ENCODE measurements around the gene CFAP58. TPM values are rescaled to one million over a fixed set of nuclear protein-coding genes. Genes with fewer than 3 reads are reported as not detected.
A peak's percentile ranks its signal among the peaks of the same experiment; 100 is the strongest.

Gene CFAP58
- total RNA-seq, 2 donors from 2014 or later: 0.68 to 0.97 TPM

DNA sequence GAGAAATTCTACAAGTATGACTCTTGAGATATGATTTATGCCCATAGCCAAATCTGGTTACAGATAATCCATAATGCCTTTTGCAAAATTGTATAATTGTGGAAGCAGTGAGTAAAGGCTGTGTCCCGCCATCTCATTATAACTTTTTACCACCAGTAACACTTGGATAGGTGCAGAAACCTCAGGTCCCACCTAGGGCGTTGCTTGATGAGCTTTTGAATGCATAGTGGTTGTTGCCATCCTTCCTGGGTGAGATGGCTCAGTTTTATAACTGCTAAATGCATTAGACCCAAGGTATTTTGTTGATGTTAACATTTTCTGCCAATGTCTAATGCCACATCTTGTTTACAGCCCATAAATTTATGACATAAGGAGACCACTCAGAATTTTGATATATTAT lies 42.9 kb downstream of the CFAP58 start:
- no peak overlapping the region for H3K4me3 Mint-ChIP-seq
- TF ChIP-seq, protein P1, sequence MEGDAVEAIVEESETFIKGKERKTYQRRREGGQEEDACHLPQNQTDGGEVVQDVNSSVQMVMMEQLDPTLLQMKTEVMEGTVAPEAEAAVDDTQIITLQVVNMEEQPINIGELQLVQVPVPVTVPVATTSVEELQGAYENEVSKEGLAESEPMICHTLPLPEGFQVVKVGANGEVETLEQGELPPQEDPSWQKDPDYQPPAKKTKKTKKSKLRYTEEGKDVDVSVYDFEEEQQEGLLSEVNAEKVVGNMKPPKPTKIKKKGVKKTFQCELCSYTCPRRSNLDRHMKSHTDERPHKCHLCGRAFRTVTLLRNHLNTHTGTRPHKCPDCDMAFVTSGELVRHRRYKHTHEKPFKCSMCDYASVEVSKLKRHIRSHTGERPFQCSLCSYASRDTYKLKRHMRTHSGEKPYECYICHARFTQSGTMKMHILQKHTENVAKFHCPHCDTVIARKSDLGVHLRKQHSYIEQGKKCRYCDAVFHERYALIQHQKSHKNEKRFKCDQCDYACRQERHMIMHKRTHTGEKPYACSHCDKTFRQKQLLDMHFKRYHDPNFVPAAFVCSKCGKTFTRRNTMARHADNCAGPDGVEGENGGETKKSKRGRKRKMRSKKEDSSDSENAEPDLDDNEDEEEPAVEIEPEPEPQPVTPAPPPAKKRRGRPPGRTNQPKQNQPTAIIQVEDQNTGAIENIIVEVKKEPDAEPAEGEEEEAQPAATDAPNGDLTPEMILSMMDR (conservative IDR thresholded peaks at IDR 0.05): no peak

DNA sequence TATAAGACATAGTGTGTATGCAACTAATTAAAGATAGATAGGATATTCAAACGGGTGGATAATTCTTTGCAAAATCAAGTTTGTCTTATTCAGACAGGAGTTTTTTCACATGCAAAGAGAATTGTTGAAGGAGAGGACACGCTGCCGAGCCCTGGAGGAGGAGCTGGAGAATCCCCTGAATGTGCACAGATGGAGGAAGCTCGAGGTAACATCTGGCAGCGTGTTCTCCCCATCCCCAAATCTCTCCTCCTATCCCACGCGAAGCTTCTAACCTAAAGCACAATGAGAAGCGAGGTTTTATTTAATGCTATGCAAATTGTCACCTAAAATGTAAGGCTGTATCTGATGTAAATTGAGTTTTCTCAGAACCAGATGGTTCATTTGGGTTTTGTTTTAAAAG lies 50.0 kb downstream of the CFAP58 start:
- Histone ChIP-seq H3K27me3 (ENCODE audit: control insufficient read depth, insufficient read depth, low read length, poor library complexity, severe bottlenecking) (no peaks in the 10 kb centered on the region), H3K9me3 (ENCODE audit: control insufficient read depth, low read length) (no peaks in the 10 kb centered on the region), H3K9ac (ENCODE audit: extremely low read depth, low read length, poor library complexity, severe bottlenecking) (no peak overlapping the region), H3K4me1 (ENCODE audit: control insufficient read depth, insufficient read depth, low read length) (no peaks in the 10 kb centered on the region), H3K36me3 (ENCODE audit: control insufficient read depth, insufficient read depth, low read length) (no peaks in the 10 kb centered on the region), H3K4me3 (ENCODE audit: low read length) (no peak overlapping the region), H3K27ac (ENCODE audit: low read depth, low read length) (no peak overlapping the region)
- Mint-ChIP-seq H3K4me1 (peaks cover 10% of the 10 kb centered on the region), H3K9me3 (no peaks in the 10 kb centered on the region), H3K27me3 (ENCODE audit: insufficient read depth) (no peaks in the 10 kb centered on the region), H3K36me3 (ENCODE audit: low read depth) (no peaks in the 10 kb centered on the region), H3K4me3 (no peak overlapping the region), H3K27ac (no peak overlapping the region)
- TF ChIP-seq, protein P1 (conservative IDR thresholded peaks at IDR 0.05): no peak
- 79 to 86% methylated on average over 5 to 8 of the region's 8 CpGs for whole genome bisulfite sequencing, 2 experiments (ENCODE audit: insufficient coverage in 1 of 2, insufficient read length in 1 of 2)
- DNase-seq: no peak

More for the DNA sequence above, 42.9 kb downstream of the CFAP58 start:
- no peak for DNase-seq
- peaks cover 1% of the 10 kb centered on the region for H3K27me3 Mint-ChIP-seq (ENCODE audit: insufficient read depth)
- H3K27me3 ChIP-seq (ENCODE audit: control insufficient read depth, insufficient read depth, low read length, poor library complexity, severe bottlenecking): no peaks in the 10 kb centered on the region
- no peaks in the 10 kb centered on the region for H3K9me3 Mint-ChIP-seq
- no peaks in the 10 kb centered on the region for H3K4me1 ChIP-seq (ENCODE audit: control insufficient read depth, insufficient read depth, low read length)
- no peak overlapping the region for H3K4me3 ChIP-seq (ENCODE audit: low read length)
- no peak overlapping the region for H3K27ac ChIP-seq (ENCODE audit: low read depth, low read length)
- H3K36me3 Mint-ChIP-seq (ENCODE audit: low read depth): no peaks in the 10 kb centered on the region
- WGBS, 2 experiments (ENCODE audit: insufficient coverage in 1 of 2, insufficient read length in 1 of 2): 88% methylated on average over 2 of the region's 2 CpGs; no CpG with 5 or more reads in 1 of the 2 experiments
- H3K9me3 ChIP-seq (ENCODE audit: control insufficient read depth, low read length): no peaks in the 10 kb centered on the region
- H3K36me3 ChIP-seq (ENCODE audit: control insufficient read depth, insufficient read depth, low read length): no peaks in the 10 kb centered on the region
- H3K4me1 Mint-ChIP-seq: peaks cover 11% of the 10 kb centered on the region
- no peak overlapping the region for H3K9ac ChIP-seq (ENCODE audit: extremely low read depth, low read length, poor library complexity, severe bottlenecking)
- H3K27ac Mint-ChIP-seq: no peak overlapping the region

DNA sequence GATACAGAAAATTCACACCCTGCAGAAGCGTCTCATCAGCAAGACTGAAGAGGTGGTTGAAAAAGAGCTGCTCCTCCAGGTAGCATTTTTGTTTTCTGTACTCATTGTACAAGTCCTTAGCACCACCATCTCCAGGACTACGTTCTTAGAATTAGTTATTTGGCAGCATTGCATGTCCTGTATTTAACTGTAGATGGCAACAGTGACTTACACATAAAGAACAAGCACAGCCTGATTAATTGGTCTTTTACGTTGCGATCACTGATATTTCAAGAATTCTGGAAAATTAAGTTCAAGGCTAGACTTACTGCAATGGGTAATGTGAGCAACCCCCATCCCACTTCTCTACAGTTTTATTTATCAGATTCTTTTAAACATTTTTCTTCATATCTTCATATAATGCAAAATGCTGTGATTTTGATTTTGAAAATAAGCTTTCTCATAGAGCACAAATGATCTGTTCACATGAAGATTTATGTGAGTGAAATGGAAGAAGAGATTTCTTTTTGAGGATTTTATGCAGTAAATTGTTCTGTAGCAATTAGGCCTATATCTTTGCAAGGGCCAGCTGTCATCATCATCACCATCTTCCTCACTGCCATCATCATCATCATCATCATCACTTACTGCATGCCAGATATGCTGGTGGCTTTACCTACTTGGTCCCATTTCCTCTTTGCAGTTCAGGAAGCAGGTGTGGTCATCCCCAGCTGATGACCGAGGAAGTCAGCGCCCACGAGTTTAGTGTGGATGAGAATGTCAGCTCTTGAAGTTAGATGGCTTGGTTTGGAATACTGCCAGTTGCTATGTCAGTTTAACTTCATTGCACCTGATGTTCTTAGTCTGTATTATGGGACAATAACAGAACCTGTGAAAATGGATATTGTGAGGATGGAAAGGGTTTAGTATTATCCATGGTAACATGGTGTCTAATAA lies 53.4 kb downstream of the CFAP58 start:
- H3K4me3 Mint-ChIP-seq: no peak overlapping the region
- no peak overlapping the region for H3K9ac ChIP-seq (ENCODE audit: extremely low read depth, low read length, poor library complexity, severe bottlenecking)
- no peaks in the 10 kb centered on the region for H3K4me1 ChIP-seq (ENCODE audit: control insufficient read depth, insufficient read depth, low read length)
- H3K36me3 ChIP-seq (ENCODE audit: control insufficient read depth, insufficient read depth, low read length): no peaks in the 10 kb centered on the region
- no peaks in the 10 kb centered on the region for H3K36me3 Mint-ChIP-seq (ENCODE audit: low read depth)
- no peak overlapping the region for H3K4me3 ChIP-seq (ENCODE audit: low read length)
- H3K27me3 Mint-ChIP-seq (ENCODE audit: insufficient read depth): no peaks in the 10 kb centered on the region
- TF ChIP-seq, protein P1 (conservative IDR thresholded peaks at IDR 0.05): peak; percentile 81
- no peaks in the 10 kb centered on the region for H3K27me3 ChIP-seq (ENCODE audit: control insufficient read depth, insufficient read depth, low read length, poor library complexity, severe bottlenecking)
- H3K4me1 Mint-ChIP-seq: peaks cover 10% of the 10 kb centered on the region
- peaks cover 2% of the 10 kb centered on the region for H3K9me3 Mint-ChIP-seq
- no peaks in the 10 kb centered on the region for H3K9me3 ChIP-seq (ENCODE audit: control insufficient read depth, low read length)
- no peak overlapping the region for H3K27ac Mint-ChIP-seq
- DNase-seq: no peak
- 76 to 86% methylated on average over 6 to 7 of the region's 7 CpGs for WGBS, 2 experiments (ENCODE audit: insufficient coverage in 1 of 2, insufficient read length in 1 of 2)
- no peak overlapping the region for H3K27ac ChIP-seq (ENCODE audit: low read depth, low read length)
